Right lobe of liver (tissue), 6 donors: ENCODE measurements around the gene GNL3. TPM values are rescaled to one million over a fixed set of nuclear protein-coding genes. Genes with fewer than 3 reads are reported as not detected.
A peak's percentile ranks its signal among the peaks of the same experiment; 100 is the strongest.

ENCODE experiments used
- ATAC-seq, 4 donors: fragments of 200-7000 bp; cut with Tn5 transposase; one replicate each; pipeline ENCODE4 v1.9.1; 2020; ENCODE audit warnings: mild to moderate bottlenecking in 4 of 4, moderate library complexity in 4 of 4
- DNase-seq, 3 donors: peaks; one replicate each; pipeline ENCODE4 v3.0.0-alpha.2; 2020
- H3K27ac ChIP-seq, 3 donors: fragments of 200-600 bp; one replicate each; pipeline ENCODE4 v1.8.0; 2022
- H3K27me3 ChIP-seq, 2 donors: fragments of 200-600 bp; one replicate each; pipeline ENCODE4 v1.8.0; 2022
- H3K36me3 ChIP-seq, 4 donors: fragments of 200-600 bp; sonication (generic) in 1 of 4; one replicate each; pipeline versions ENCODE4 v1.5.1 to v1.8.0; 2017 to 2022; ENCODE audit warnings: control low read depth in 1 of 4
- H3K4me1 ChIP-seq, 4 donors: fragments of 200-600 bp; sonication (generic) in 1 of 4; one replicate each; pipeline versions ENCODE4 v1.5.1 to v1.8.0; 2017 to 2022; ENCODE audit warnings: control low read depth in 1 of 4
- H3K4me3 ChIP-seq, 3 donors: fragments of 200-600 bp; one replicate each; pipeline ENCODE4 v1.8.0; 2022
- H3K9me3 ChIP-seq, 4 donors: fragments of 200-600 bp; sonication (generic) in 1 of 4; one replicate each; pipeline versions ENCODE4 v1.5.1 to v1.8.0; 2017 to 2022; ENCODE audit warnings: control low read depth in 1 of 4
- POLR2A ChIP-seq: fragments of 450-650 bp; IDR thresholded peaks from one replicate; pipeline ENCODE4 v1.6.1; 2017; ENCODE audit warnings: antibody characterized with exemption, mild to moderate bottlenecking
- WGBS: methylation state at CpG from one replicate; pipeline ENCODE4 v1.1.6; 2018; ENCODE audit warnings: low coverage, low lambda C conversion rate; ENCODE audit not compliant: insufficient coverage; ENCODE audit errors: missing lambda C conversion rate; 5-methylcytosine and 5-hydroxymethylcytosine counted together
- intact Hi-C, 2 donors: fragments of 100-400 bp; cut with DNase I; formaldehyde crosslinking; loops; one replicate each; pipeline versions ENCODE4 v1.11.2 to v1.14.1; 2022
- total RNA-seq, 6 experiments: library from RNA; depleted of rRNA in 2 of 6; stranded (reverse); fragments of >200 nt in 2 of 6; fragmentation: NEBNext Ultra II Directional in 3 of 6; extraction: Animal tissue kit (Norgen Biotek cat#: 25700) in 3 of 6; gene quantifications; one replicate each; pipeline versions ENCODE4 v1.1.0 to v1.2.4, GENCODE V29; 2016 to 2023
- TF ChIP-seq, protein P1 (sequence below), 4 donors: fragments of 200-600 bp in 3 of 4; fragments of 450-650 bp in 1 of 4; IDR thresholded peaks; one replicate each; pipeline versions ENCODE4 v1.5.1 to v1.8.0; 2016 to 2022; ENCODE audit warnings: antibody characterized with exemption in 4 of 4, mild to moderate bottlenecking in 2 of 4
- donor health status: DM: no; HTN: yes; CAD: no.
- donor health status: DM: no; HTN: no; CAD: no.
- donor health status: DM: no; HTN: no; CAD: no.
- donor health status: DM: no; HTN: yes; CAD: no.
- donor health status: DM: no; HTN: yes; CAD: no.

Gene GNL3
- total RNA-seq, 6 experiments from 2014 or later: 20.0 to 86.2 (median 41.7) TPM

GRCh38 chr3:52678265-52679198, 7.3 kb upstream of the GNL3 start:
- intact Hi-C loops: loop anchor here in 1 of 2 donors (10.0 kb wide), 1 partner anchor 194 kb away; no protein-coding TSS in a partner anchor
- WGBS: 58% methylated on average over 6 of the region's 6 CpGs
- Histone ChIP-seq H3K4me3 (no peak overlapping the region), H3K9me3 (no peaks in the 10 kb centered on the region), H3K27ac (peak overlapping the region in 1 of 3 donors; percentile 96), H3K36me3 (peaks cover 0 to 44% (median 10%) of the 10 kb centered on the region in 4 donors), H3K4me1 (peaks cover 0 to 57% (median 22%) of the 10 kb centered on the region in 4 donors), H3K27me3 (no peaks in the 10 kb centered on the region)
- TF ChIP-seq POLR2A: no peak
- TF ChIP-seq, protein P1, sequence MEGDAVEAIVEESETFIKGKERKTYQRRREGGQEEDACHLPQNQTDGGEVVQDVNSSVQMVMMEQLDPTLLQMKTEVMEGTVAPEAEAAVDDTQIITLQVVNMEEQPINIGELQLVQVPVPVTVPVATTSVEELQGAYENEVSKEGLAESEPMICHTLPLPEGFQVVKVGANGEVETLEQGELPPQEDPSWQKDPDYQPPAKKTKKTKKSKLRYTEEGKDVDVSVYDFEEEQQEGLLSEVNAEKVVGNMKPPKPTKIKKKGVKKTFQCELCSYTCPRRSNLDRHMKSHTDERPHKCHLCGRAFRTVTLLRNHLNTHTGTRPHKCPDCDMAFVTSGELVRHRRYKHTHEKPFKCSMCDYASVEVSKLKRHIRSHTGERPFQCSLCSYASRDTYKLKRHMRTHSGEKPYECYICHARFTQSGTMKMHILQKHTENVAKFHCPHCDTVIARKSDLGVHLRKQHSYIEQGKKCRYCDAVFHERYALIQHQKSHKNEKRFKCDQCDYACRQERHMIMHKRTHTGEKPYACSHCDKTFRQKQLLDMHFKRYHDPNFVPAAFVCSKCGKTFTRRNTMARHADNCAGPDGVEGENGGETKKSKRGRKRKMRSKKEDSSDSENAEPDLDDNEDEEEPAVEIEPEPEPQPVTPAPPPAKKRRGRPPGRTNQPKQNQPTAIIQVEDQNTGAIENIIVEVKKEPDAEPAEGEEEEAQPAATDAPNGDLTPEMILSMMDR (IDR thresholded peaks at IDR 0.05): no peak
- DNase-seq (no peak), ATAC-seq (peak; percentile 28 to 47 (median 39))

GRCh38 chr3:52679199-52679538, 6.7 kb upstream of the GNL3 start:
- Histone ChIP-seq H3K4me3 (no peak overlapping the region), H3K27ac (peak overlapping the region in 1 of 3 donors; percentile 96), H3K36me3 (peaks cover 0 to 41% (median 9%) of the 10 kb centered on the region in 4 donors), H3K9me3 (no peaks in the 10 kb centered on the region), H3K27me3 (no peaks in the 10 kb centered on the region), H3K4me1 (peaks cover 0 to 63% (median 25%) of the 10 kb centered on the region in 4 donors)
- DNase-seq: no peak
- 46% methylated on average over 3 of the region's 3 CpGs for WGBS
- intact Hi-C loops: loop anchor here in 1 of 2 donors (10.0 kb wide), 1 partner anchor 194 kb away; no protein-coding TSS in a partner anchor
- ATAC-seq: no peak
- TF ChIP-seq, protein P1 (IDR thresholded peaks at IDR 0.05): no peak

- no peak for TF ChIP-seq POLR2A
- TF ChIP-seq, protein P1 (IDR thresholded peaks at IDR 0.05): no peak
- intact Hi-C loops: loop anchor here in 1 of 2 donors (10.0 kb wide), 1 partner anchor 195 kb away; no protein-coding TSS in a partner anchor
- WGBS: 25% methylated on average over 1 of the region's 1 CpG
- Histone ChIP-seq H3K9me3 (no peaks in the 10 kb centered on the region), H3K4me3 (no peak overlapping the region), H3K27ac (peak overlapping the region in 1 of 3 donors; percentile 96), H3K27me3 (no peaks in the 10 kb centered on the region), H3K4me1 (peaks cover 0 to 70% (median 29%) of the 10 kb centered on the region in 4 donors), H3K36me3 (peaks cover 0 to 36% (median 9%) of the 10 kb centered on the region in 4 donors)
- ATAC-seq: no peak
- DNase-seq: no peak
Measured at GRCh38 chr3:52679811-52680210, 6.0 kb upstream of the GNL3 start.

- WGBS: 9% methylated on average over 3 of the region's 3 CpGs
- H3K27ac ChIP-seq: peak overlapping the region; percentile 59 to 96 (median 80)
- intact Hi-C loops: no loop called here
Measured at GRCh38 chr3:52681596-52681995, 4.2 kb upstream of the GNL3 start.

More at GRCh38 chr3:52681596-52681995, 4.2 kb upstream of the GNL3 start:
- Histone ChIP-seq H3K4me3 (peak overlapping the region in 2 of 3 donors; percentile 14 to 21), H3K4me1 (peaks cover 0 to 72% (median 30%) of the 10 kb centered on the region in 4 donors), H3K36me3 (peaks cover 0 to 22% (median 9%) of the 10 kb centered on the region in 4 donors), H3K27me3 (no peaks in the 10 kb centered on the region), H3K9me3 (no peaks in the 10 kb centered on the region)
- ATAC-seq (no peak), DNase-seq (no peak)
- no peak for TF ChIP-seq POLR2A
- TF ChIP-seq, protein P1 (IDR thresholded peaks at IDR 0.05): no peak
